ENCODE results near the gene MYL10. TPM values are rescaled to one million over a fixed set of nuclear protein-coding genes. Genes with fewer than 3 reads are reported as not detected.

Gene MYL10
- total and polyA plus RNA-seq, 10 of the 15 experiments (the other 5 are each of a cell fraction or from before 2014, with no cell fraction given), result not detected

GRCh38 chr7:101677391-101677790, 48.3 kb upstream of the MYL10 start (continued):
- TF ChIP-seq PKNOX1 (IDR thresholded peaks at IDR 0.05), result no peak
- TF ChIP-seq PML (IDR thresholded peaks at IDR 0.05; ENCODE audit: low read length), result no peak
- TF ChIP-seq IRF5 (IDR thresholded peaks at IDR 0.05; ENCODE audit: borderline replicate concordance), result no peak
- no peak for TF ChIP-seq YBX1 (IDR thresholded peaks at IDR 0.05)

GRCh38 chr7:101676956-101677355, 47.9 kb upstream of the MYL10 start:
- TF ChIP-seq EP300 (IDR thresholded peaks at IDR 0.05; ENCODE audit: borderline replicate concordance in 1 of 2, control insufficient read depth in 1 of 2, low read depth in 2 of 2, low read length in 2 of 2) (no peak), SREBF1 (IDR thresholded peaks at IDR 0.05; ENCODE audit: low read length) (no peak), ZBTB33 (IDR thresholded peaks at IDR 0.05) (no peak), CBFB (IDR thresholded peaks at IDR 0.05; ENCODE audit: low read depth) (no peak)
- H3K9me3 ChIP-seq (replicated peaks; ENCODE audit: control insufficient read depth, insufficient read depth, low read length), result no peaks in the 10 kb centered on the region; the same call in 2 of the 3 replicates
- no peak overlapping the region for H3K4me2 ChIP-seq (ENCODE audit: control insufficient read depth, insufficient read depth)
- ChIA-PET CTCF (no interaction called here), SMC1A (ENCODE audit: uncharacterized antibody, unreplicated experiment) (no interaction called here), RAD21 (ENCODE audit: unreplicated experiment) (no interaction called here), POLR2A (interaction anchor here (0.6 kb wide), 1 partner anchor 768 kb away, joined by 3 read pairs; no protein-coding TSS in a partner anchor)
- no peaks in the 10 kb centered on the region for H3K4me1 ChIP-seq (ENCODE audit: control insufficient read depth, insufficient read depth, low read length)
- WGBS (ENCODE audit: insufficient coverage, insufficient replicate concordance, low lambda C conversion rate, missing lambda C conversion rate), result 46% methylated on average over 6 of the region's 6 CpGs
- H3K27me3 ChIP-seq (replicated peaks in 1 of 2; ENCODE audit: control insufficient read depth in 2 of 2, insufficient read depth in 2 of 2, low read length in 1 of 2), result no peaks in the 10 kb centered on the region
- H3K36me3 ChIP-seq (ENCODE audit: control insufficient read depth in 2 of 2, insufficient read depth in 2 of 2, low read length in 1 of 2), result no peaks in the 10 kb centered on the region
- intact Hi-C loops (cut with micrococcal nuclease; ENCODE audit: unreplicated experiment) (no loop called here), in situ Hi-C loops (cut with MboI) (no loop called here)
- no peak overlapping the region for H3K4me3 ChIP-seq
- no peaks in the 10 kb centered on the region for H3K79me2 ChIP-seq (ENCODE audit: control insufficient read depth, insufficient read depth, low read length)
- DNase-seq (ENCODE audit: low read depth, low spot score) (no peak), FAIRE-seq (no peak), ATAC-seq (no peak)
- no peaks in the 10 kb centered on the region for H4K20me1 ChIP-seq (ENCODE audit: control insufficient read depth, insufficient read depth)
- H3K27ac ChIP-seq (ENCODE audit: control insufficient read depth, insufficient read depth), result no peak overlapping the region
- H2AFZ ChIP-seq (ENCODE audit: control insufficient read depth, low read depth, low read length), result no peak overlapping the region
- no TSS peak for BruUV-seq (replicated peaks)
- no peak overlapping the region for H3K9ac ChIP-seq (ENCODE audit: control insufficient read depth, insufficient read depth, low read length)
